Measurements from ENCODE around the gene ABCC8.

DNA sequence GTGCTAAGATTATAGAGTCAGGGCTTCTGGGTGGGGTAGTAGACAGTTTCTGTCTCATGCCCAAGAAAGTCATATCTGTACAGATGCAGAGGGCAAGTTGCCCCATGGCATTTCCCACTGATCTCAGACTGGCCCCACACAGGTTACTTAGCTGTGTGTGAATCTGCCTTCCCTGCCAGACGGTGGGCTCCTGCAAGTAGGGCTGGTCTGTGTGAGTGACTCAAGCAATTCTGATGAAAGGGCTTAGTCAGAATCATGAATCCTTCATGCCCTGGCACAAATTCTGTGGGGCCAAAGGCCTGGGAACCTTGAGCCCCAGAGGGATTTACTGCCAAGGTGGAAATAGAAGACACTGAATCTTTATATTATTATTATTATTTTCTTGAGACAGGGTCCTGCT is 37.2 kb upstream of the ABCC8 start:
- TF ChIP-seq CTCF (IDR thresholded peaks at IDR 0.05) (no peak), POLR2A (IDR thresholded peaks at IDR 0.05) (no peak)
